Stimulated activated naive CD8-positive, alpha-beta T cell treated with anti-CD3 and anti-CD28 coated beads, Interleukin-15, Interleukin-2, amounts not matched to agents 100 ng/mL and 50 ng/mL, for 24 hours (primary cell): ENCODE results near the gene PANX3.
"Not testable (repeated sequence)": the region's sequence is repeated elsewhere in the genome, so short reads cannot be mapped to it uniquely, and the experiment has no call there.

Experiments used
- H3K27ac Mint-ChIP-seq: one replicate; pipeline ENCODE4 v1.8.0; 2021; ENCODE audit warnings: mild to moderate bottlenecking, mixed read lengths
- H3K27me3 Mint-ChIP-seq: one replicate; pipeline ENCODE4 v1.8.0; 2021; ENCODE audit warnings: mixed read lengths
- H3K36me3 Mint-ChIP-seq: one replicate; pipeline ENCODE4 v1.8.0; 2021; ENCODE audit warnings: low read depth, mixed read lengths
- H3K4me1 Mint-ChIP-seq: one replicate; pipeline ENCODE4 v1.8.0; 2021; ENCODE audit warnings: low read depth, mixed read lengths
- H3K4me3 Mint-ChIP-seq: one replicate; pipeline ENCODE4 v1.8.0; 2021; ENCODE audit warnings: mild to moderate bottlenecking, mixed read lengths
- H3K9me3 Mint-ChIP-seq: one replicate; pipeline ENCODE4 v1.8.0; 2021; ENCODE audit warnings: mixed read lengths

PANX3 gene

DNA sequence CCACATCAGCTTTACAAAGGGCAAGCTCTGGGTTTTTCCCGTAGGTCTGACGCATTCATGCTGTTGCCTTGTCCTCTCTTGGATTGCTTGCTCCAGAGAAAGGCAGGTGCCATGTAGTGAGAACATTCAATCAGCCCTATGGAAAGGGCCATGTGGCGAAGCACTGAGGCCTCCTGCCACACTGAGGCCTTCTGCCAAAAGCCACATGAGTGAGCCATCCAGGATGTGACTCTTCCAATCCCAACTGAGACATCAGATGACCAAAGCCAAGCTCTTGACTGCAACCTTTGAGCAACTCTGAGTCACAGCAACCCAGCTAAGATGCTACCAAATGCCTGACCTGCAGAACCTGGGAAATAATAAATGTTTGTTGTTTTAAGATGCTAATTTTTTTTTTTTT is 9.0 kb upstream of the PANX3 start:
- Mint-ChIP-seq H3K27ac (no peak overlapping the region), H3K4me3 (no peak overlapping the region)

GRCh38 chr11:124602723-124603122 is 8.5 kb upstream of the PANX3 start:
- H3K27me3 Mint-ChIP-seq, result peaks cover 14% of the 10 kb centered on the region

More for the DNA sequence above, 9.0 kb upstream of the PANX3 start:
- no peaks in the 10 kb centered on the region for H3K4me1 Mint-ChIP-seq
- H3K27me3 Mint-ChIP-seq, result peaks cover 14% of the 10 kb centered on the region
- no peaks in the 10 kb centered on the region for H3K36me3 Mint-ChIP-seq
- no peaks in the 10 kb centered on the region for H3K9me3 Mint-ChIP-seq

DNA sequence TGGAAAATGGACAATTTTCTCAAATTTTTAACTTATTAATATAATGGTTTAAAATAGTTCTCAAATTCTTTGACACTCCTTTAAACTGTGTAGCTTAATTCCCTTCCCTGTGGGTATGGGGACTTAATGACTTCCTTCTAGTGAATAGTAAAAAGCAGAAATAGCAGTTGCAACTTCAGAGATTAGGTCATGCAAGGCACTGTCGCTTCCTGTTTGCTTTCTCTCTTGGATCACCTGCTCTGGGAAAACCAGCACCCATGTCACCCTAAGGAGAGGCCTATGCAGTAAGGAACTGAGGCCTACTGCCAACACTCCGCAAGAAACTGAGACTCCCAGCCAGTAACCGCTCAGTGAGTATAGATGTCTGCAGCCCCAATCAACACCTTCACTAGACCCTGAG is 5.5 kb upstream of the PANX3 start:
- Mint-ChIP-seq H3K4me3 (no peak overlapping the region), H3K4me1 (no peaks in the 10 kb centered on the region), H3K9me3 (no peaks in the 10 kb centered on the region), H3K27ac (no peak overlapping the region), H3K27me3 (no peaks in the 10 kb centered on the region), H3K36me3 (no peaks in the 10 kb centered on the region)

More at GRCh38 chr11:124602723-124603122, 8.5 kb upstream of the PANX3 start:
- H3K36me3 Mint-ChIP-seq, H3K4me1 Mint-ChIP-seq, H3K9me3 Mint-ChIP-seq, H3K27ac Mint-ChIP-seq, H3K4me3 Mint-ChIP-seq: not testable (repeated sequence)

DNA sequence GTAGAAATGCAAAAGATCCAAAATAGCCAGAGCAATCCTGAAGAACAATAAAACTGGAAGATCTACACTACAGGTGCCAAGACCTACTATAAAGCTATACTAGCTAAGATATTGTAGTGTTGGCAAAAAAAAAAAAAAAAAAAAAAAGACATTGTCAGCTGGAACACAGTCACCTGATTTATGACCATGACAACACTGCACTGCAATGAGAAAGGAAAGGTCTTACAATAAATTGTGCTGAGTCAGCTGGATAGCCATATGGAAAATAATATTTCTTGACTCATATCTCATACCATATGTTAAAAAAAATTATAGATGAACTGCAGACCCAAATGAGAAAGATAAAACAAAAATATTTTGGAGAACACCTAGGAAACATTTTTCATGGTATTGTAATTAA is 3.1 kb upstream of the PANX3 start:
- Mint-ChIP-seq H3K27ac (no peak overlapping the region), H3K36me3 (no peaks in the 10 kb centered on the region), H3K27me3 (no peaks in the 10 kb centered on the region), H3K4me3 (no peak overlapping the region), H3K4me1 (peaks cover 10% of the 10 kb centered on the region), H3K9me3 (no peaks in the 10 kb centered on the region)

- H3K27me3 Mint-ChIP-seq, result peaks cover 6% of the 10 kb centered on the region
- peaks cover 10% of the 10 kb centered on the region for H3K4me1 Mint-ChIP-seq
- H3K27ac Mint-ChIP-seq, result no peak overlapping the region
- H3K4me3 Mint-ChIP-seq, result no peak overlapping the region
- no peaks in the 10 kb centered on the region for H3K9me3 Mint-ChIP-seq
- H3K36me3 Mint-ChIP-seq, result no peaks in the 10 kb centered on the region
Measured at GRCh38 chr11:124610295-124610694, 933 bp upstream of the PANX3 start.

DNA sequence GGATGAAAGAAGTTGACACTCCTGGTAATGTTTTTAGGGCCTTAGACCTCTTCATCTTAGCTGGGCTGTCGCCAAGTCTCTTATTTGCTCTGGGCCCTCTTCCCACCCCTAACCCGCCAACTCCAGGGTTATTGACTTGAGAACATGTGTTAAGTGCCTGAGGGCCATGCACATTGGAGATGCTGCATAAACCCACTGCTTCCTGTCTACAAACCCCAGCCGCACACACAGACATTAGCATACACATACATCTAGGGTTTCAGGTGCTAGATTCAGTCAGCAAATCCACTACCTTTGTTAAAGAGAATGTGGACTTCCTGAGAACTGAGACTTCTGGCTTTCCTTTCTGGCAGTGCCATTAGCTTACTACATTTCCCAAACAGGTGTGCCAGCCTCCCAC is 817 bp downstream of the PANX3 start:
- H3K27ac Mint-ChIP-seq, result no peak overlapping the region
- peaks cover 10% of the 10 kb centered on the region for H3K4me1 Mint-ChIP-seq
- no peak overlapping the region for H3K4me3 Mint-ChIP-seq
- H3K27me3 Mint-ChIP-seq, result peaks cover 8% of the 10 kb centered on the region
- H3K9me3 Mint-ChIP-seq, result no peaks in the 10 kb centered on the region
- no peaks in the 10 kb centered on the region for H3K36me3 Mint-ChIP-seq

DNA sequence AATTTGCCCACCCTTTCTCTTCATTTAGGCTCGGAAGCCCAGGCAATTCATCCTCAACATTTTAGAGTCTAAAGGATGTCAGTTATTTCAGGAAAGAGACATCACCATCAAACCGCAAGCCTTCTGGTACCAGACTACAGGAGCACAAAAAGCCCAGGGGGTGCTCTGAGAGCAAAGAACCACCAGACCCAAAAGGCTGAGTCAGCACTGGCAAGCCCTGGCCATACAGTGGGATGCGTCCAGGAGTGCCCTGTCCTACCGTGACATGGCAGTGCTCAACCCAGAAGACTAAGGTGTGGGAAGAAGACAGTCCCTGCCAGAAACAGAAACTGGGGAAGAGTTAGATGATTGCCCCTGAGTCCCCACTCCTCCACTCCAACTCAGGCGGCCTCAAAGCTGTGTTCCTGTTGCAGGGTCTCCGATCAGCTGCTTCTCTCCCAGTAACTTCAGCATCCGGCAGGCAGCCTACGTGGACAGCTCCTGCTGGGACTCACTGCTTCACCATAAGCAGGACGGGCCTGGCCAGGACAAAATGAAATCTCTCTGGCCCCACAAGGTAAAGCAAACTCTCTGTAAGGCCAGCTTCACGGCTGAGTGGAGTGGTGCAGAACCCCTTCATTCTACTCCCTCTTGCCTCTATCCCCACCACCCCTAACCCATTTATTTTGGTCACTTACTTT is 1.5 kb downstream of the PANX3 start:
- Mint-ChIP-seq H3K27me3 (peaks cover 14% of the 10 kb centered on the region), H3K9me3 (no peaks in the 10 kb centered on the region), H3K4me1 (peaks cover 10% of the 10 kb centered on the region), H3K4me3 (no peak overlapping the region), H3K27ac (no peak overlapping the region), H3K36me3 (no peaks in the 10 kb centered on the region)

- Mint-ChIP-seq H3K4me3 (no peak overlapping the region), H3K27ac (no peak overlapping the region), H3K9me3 (no peaks in the 10 kb centered on the region), H3K27me3 (peaks cover 16% of the 10 kb centered on the region), H3K36me3 (peaks cover 4% of the 10 kb centered on the region), H3K4me1 (peaks cover 8% of the 10 kb centered on the region)
Measured at GRCh38 chr11:124618863-124619262, 7.6 kb downstream of the PANX3 start.

DNA sequence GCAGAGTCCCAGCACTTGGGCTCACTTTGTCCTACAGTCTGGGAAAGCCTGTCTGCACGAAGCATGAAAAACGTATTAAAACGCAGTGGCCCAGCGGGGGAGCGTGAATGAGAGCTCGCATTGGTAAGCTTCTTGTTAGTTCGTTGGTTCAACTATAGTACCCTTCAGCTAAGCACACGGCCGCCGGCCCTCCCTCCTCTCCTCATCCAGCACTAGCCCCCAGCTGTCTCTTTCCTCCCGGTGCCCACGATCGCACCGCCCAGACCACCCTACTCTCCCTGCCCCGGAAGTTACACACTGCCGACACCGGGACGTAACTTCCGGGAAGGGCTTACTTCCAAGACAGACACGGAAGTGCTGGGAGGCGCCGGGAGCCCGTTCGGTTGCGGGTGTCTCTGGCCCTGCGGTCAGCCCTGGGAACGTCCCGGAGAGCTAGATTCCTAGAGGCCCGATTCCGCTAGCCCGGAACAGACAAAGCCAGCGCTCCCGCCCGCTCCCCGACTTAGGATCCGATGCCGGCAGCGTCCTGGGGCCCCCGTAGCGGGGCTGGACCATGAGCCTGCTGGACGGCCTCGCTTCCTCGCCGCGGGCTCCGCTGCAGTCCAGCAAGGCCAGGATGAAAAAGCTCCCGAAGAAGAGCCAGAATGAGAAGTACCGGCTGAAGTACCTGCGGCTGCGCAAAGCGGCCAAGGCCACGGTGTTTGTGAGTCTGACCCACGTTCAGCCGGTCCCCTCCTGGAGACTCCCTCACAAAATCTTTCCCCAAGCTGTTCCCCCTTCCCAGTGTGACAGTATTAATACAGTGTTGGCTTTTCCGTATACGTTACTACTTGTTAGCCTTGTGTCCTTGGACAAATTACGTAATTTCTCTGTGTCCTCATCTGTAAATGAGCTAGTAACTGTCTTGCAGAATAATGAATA is 11.6 kb downstream of the PANX3 start, which contains the start of gene TBRG1:
TBRG1 (plus strand) TSS at position 334 of the 921 bp plus-strand sequence; CDS start at position 554, 220 bp downstream.
- Mint-ChIP-seq H3K4me3 (peak within 1 kb of the TSS; percentile 93), H3K27me3 (peaks cover 5% of the 10 kb centered on the region), H3K4me1 (peaks cover 21% of the 10 kb centered on the region), H3K9me3 (no peaks in the 10 kb centered on the region), H3K36me3 (peaks cover 29% of the 10 kb centered on the region), H3K27ac (peak within 1 kb of the TSS; percentile 95)

GRCh38 chr11:124623861-124624525 is 12.8 kb downstream of the PANX3 start:
- Mint-ChIP-seq H3K4me3 (peak overlapping the region; percentile 93), H3K27ac (peak overlapping the region; percentile 95), H3K9me3 (no peaks in the 10 kb centered on the region), H3K4me1 (peaks cover 21% of the 10 kb centered on the region), H3K27me3 (peaks cover 4% of the 10 kb centered on the region), H3K36me3 (peaks cover 37% of the 10 kb centered on the region)

- peak overlapping the region; percentile 84 for H3K27ac Mint-ChIP-seq
- peaks cover 42% of the 10 kb centered on the region for H3K36me3 Mint-ChIP-seq
- no peak overlapping the region for H3K4me3 Mint-ChIP-seq
- H3K27me3 Mint-ChIP-seq, result no peaks in the 10 kb centered on the region
- peaks cover 21% of the 10 kb centered on the region for H3K4me1 Mint-ChIP-seq
- no peaks in the 10 kb centered on the region for H3K9me3 Mint-ChIP-seq
Measured at GRCh38 chr11:124625504-124626168, 14.4 kb downstream of the PANX3 start.

DNA sequence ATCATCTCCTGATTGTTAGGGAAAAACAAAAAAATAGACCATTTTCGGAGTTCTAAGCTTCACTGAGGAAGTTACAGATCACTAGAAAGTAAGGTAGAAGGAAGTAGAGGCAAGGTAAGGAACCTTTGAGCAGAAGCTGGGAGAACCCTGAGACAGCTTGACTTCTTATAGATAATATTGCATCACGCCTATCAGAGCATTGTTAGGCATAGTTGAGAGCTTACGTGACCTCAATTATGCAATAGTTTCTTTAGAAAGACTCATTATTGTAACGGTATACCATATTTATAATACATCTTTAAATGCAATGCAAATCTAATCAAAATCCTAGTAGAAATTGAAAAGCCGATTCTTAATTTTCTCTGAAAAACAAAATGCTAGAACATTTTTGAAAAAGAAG is 16.3 kb downstream of the PANX3 start:
- H3K4me3 Mint-ChIP-seq, result no peak overlapping the region
- peaks cover 16% of the 10 kb centered on the region for H3K4me1 Mint-ChIP-seq
- no peaks in the 10 kb centered on the region for H3K27me3 Mint-ChIP-seq
- H3K27ac Mint-ChIP-seq, result no peak overlapping the region
- no peaks in the 10 kb centered on the region for H3K9me3 Mint-ChIP-seq
- H3K36me3 Mint-ChIP-seq, result peaks cover 58% of the 10 kb centered on the region

DNA sequence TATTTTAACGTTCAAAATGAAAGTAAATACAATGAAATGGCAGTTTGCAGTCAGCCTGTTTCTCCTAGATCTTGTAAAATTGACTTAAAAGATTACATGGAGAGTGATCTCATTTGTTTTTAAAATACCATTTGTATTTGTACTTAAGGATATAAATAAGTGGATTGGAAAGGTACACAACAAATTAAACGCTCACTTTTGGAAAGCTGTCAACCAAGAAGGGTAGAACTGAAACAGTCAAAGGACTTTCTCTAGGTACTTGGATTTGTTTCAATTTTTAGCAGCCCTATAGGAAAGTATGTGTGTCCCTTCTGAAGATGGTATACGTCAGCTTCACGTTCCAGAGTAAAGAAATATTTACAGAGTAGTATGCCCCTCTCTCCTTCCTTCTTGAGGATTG is 18.7 kb downstream of the PANX3 start:
- no peak overlapping the region for H3K27ac Mint-ChIP-seq
- H3K27me3 Mint-ChIP-seq, result no peaks in the 10 kb centered on the region
- H3K4me3 Mint-ChIP-seq, result no peak overlapping the region
- H3K36me3 Mint-ChIP-seq, result peaks cover 57% of the 10 kb centered on the region
- H3K4me1 Mint-ChIP-seq, result peaks cover 5% of the 10 kb centered on the region
- H3K9me3 Mint-ChIP-seq, result no peaks in the 10 kb centered on the region

- H3K4me3 Mint-ChIP-seq, result no peak overlapping the region
- no peaks in the 10 kb centered on the region for H3K4me1 Mint-ChIP-seq
- no peaks in the 10 kb centered on the region for H3K9me3 Mint-ChIP-seq
- no peak overlapping the region for H3K27ac Mint-ChIP-seq
- H3K27me3 Mint-ChIP-seq, result no peaks in the 10 kb centered on the region
- H3K36me3 Mint-ChIP-seq, result peaks cover 60% of the 10 kb centered on the region
Measured at GRCh38 chr11:124633355-124633754, 22.1 kb downstream of the PANX3 start.
